Esophagus squamous epithelium (tissue), 4 donors: ENCODE results near the gene LRWD1.

Experiments
- POLR2A ChIP-seq, 4 donors: fragments of 450-650 bp; IDR thresholded peaks; one replicate each; pipeline ENCODE4 v1.6.1; 2017; ENCODE audit warnings: antibody characterized with exemption in 4 of 4, mild to moderate bottlenecking in 4 of 4, moderate library complexity in 3 of 4
- TF ChIP-seq, protein P1 (sequence below), 6 experiments: fragments of 450-650 bp in 4 of 6; fragments of 200-600 bp in 2 of 6; sonication (generic) in 2 of 6; IDR thresholded peaks; one replicate each; pipeline ENCODE4 v1.5.1; 2016 to 2019; ENCODE audit warnings: antibody characterized with exemption in 6 of 6, mild to moderate bottlenecking in 4 of 6, moderate library complexity in 4 of 6

DNA sequence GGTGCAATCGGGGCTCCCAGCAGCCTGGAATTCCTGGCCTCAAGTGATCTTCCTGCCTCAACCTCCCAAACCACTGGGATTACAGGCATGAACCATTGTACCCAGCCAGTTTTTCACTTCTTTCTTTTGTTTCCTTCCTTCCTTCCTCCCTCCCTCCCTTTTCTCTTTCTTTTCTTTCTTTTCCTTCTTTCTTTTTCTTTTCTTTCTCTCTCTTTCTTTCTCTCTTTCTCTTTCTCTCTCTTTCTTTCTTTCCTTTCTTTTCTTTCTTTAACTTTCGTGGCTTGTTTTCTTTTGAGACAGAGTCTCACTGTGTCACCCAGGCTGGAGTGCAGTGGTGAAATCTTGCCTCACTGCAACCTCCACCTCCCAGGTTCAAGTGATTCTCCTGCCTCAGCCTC lies 19.1 kb upstream of the LRWD1 start:
- TF ChIP-seq, protein P1, sequence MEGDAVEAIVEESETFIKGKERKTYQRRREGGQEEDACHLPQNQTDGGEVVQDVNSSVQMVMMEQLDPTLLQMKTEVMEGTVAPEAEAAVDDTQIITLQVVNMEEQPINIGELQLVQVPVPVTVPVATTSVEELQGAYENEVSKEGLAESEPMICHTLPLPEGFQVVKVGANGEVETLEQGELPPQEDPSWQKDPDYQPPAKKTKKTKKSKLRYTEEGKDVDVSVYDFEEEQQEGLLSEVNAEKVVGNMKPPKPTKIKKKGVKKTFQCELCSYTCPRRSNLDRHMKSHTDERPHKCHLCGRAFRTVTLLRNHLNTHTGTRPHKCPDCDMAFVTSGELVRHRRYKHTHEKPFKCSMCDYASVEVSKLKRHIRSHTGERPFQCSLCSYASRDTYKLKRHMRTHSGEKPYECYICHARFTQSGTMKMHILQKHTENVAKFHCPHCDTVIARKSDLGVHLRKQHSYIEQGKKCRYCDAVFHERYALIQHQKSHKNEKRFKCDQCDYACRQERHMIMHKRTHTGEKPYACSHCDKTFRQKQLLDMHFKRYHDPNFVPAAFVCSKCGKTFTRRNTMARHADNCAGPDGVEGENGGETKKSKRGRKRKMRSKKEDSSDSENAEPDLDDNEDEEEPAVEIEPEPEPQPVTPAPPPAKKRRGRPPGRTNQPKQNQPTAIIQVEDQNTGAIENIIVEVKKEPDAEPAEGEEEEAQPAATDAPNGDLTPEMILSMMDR (IDR thresholded peaks at IDR 0.05), result no peak
- no peak for TF ChIP-seq POLR2A (IDR thresholded peaks at IDR 0.05)
